Fibroblast of pulmonary artery (primary cell): ENCODE results near the gene URB2.
"Not testable (repeated sequence)": the region's sequence is repeated elsewhere in the genome, so short reads cannot be mapped to it uniquely, and the experiment has no call there.

Experiments
- DNase-seq: peaks from one replicate; pipeline ENCODE4 v3.0.0-alpha.2; 2010; ENCODE audit warnings: low read depth
- H3K4me3 ChIP-seq: replicated peaks from 2 replicates; pipeline ENCODE4 v1.5.1; 2011; ENCODE audit warnings: low read depth, mild to moderate bottlenecking, control low read depth, low read length, moderate library complexity
- CTCF ChIP-seq: IDR thresholded peaks from 2 replicates; pipeline ENCODE4 v1.5.1; 2011; ENCODE audit warnings: mild to moderate bottlenecking, control low read depth, low read length, inconsistent platforms; ENCODE audit errors: missing control alignments

URB2 gene

GRCh38 chr1:229617351-229618100 lies 8.5 kb upstream of the URB2 start:
- no peak for DNase-seq
- no peak for TF ChIP-seq CTCF
- H3K4me3 ChIP-seq = no peak overlapping the region

GRCh38 chr1:229619002-229619401 lies 7.0 kb upstream of the URB2 start:
- no peak for TF ChIP-seq CTCF
- DNase-seq = no peak
- H3K4me3 ChIP-seq = no peak overlapping the region

- no peak overlapping the region for H3K4me3 ChIP-seq
- no peak for DNase-seq
- no peak for TF ChIP-seq CTCF
Measured at GRCh38 chr1:229619614-229620013, 6.4 kb upstream of the URB2 start.

- no peak for TF ChIP-seq CTCF
- peak; percentile 72 for DNase-seq
- no peak overlapping the region for H3K4me3 ChIP-seq
Measured at GRCh38 chr1:229620876-229621275, 5.2 kb upstream of the URB2 start.

- no peak for TF ChIP-seq CTCF
- DNase-seq = no peak
- H3K4me3 ChIP-seq = no peak overlapping the region
Measured at GRCh38 chr1:229621663-229622062, 4.4 kb upstream of the URB2 start.

- DNase-seq, H3K4me3 ChIP-seq: not testable (repeated sequence)
Measured at GRCh38 chr1:229622641-229623120, 3.4 kb upstream of the URB2 start.

- no peak for TF ChIP-seq CTCF
- no peak for DNase-seq
- H3K4me3 ChIP-seq = no peak overlapping the region
Measured at GRCh38 chr1:229623225-229623624, 2.8 kb upstream of the URB2 start.
